ENCODE measurements around the gene IL1F10.

DNA sequence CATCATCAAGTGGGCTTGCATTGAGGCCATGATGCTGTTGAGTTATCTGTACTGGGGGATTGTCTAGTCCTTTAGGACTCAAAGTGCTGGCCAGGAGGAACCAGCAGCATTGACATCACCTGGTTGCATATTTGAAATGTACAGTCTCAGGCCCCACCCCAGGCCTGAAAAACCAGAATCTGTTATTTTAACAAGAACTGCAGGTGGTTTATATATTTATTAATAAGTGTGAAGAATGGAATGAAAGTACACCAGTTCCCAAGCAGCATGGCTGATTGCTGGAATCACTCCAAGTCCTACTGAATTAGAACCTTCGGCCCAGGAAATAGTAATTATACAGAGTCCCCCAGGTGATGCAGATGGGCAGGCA, 2.8 kb downstream of the IL1F10 start:
- no peak for TF ChIP-seq EZH2 (IDR thresholded peaks at IDR 0.05; ENCODE audit: borderline replicate concordance, low read depth, low read length, severe bottlenecking)
- no peak for TF ChIP-seq CTCF (IDR thresholded peaks at IDR 0.05; ENCODE audit: extremely low read depth in 1 of 2, insufficient read depth in 1 of 2, low read depth in 1 of 2, low read length in 2 of 2)
- no peak for TF ChIP-seq POLR2A (IDR thresholded peaks at IDR 0.05; ENCODE audit: low read depth, low read length)
- no peak for TF ChIP-seq FOS (IDR thresholded peaks at IDR 0.05; ENCODE audit: borderline replicate concordance, insufficient read depth, low read length)
- TF ChIP-seq GATA2 (IDR thresholded peaks at IDR 0.05; ENCODE audit: insufficient read depth, insufficient read length, low read depth, low read length): no peak
- no peak for TF ChIP-seq POLR2AphosphoS5 (IDR thresholded peaks at IDR 0.05; ENCODE audit: insufficient read depth, low read depth, low read length)
- TF ChIP-seq MYC (IDR thresholded peaks at IDR 0.05; ENCODE audit: low read depth, low read length): no peak
- no peak for TF ChIP-seq MAX (IDR thresholded peaks at IDR 0.05; ENCODE audit: insufficient read depth, insufficient read length)

Measured in endothelial cell of umbilical vein (primary cell).